ENCODE data around the gene ANKRD29.

Gene ANKRD29

GRCh38 chr18:23669804-23670405 lies 7.2 kb upstream of the ANKRD29 start:
- Histone ChIP-seq H3K79me2 (ENCODE audit: insufficient read depth, low read length) (no peaks in the 10 kb centered on the region), H3K4me1 (ENCODE audit: insufficient read depth, low read length, severe bottlenecking) (no peaks in the 10 kb centered on the region), H2AFZ (ENCODE audit: low read length) (no peak overlapping the region), H3K4me3 (ENCODE audit: low read depth, low read length, poor library complexity, severe bottlenecking) (no peak overlapping the region), H3K9me3 (ENCODE audit: low read length) (no peaks in the 10 kb centered on the region), H3F3A (ENCODE audit: insufficient read depth, low read length) (no peaks in the 10 kb centered on the region), H3K9ac (ENCODE audit: low read length) (no peak overlapping the region), H3K36me3 (ENCODE audit: insufficient read depth, low read length) (no peaks in the 10 kb centered on the region), H3K4me2 (ENCODE audit: low read length) (no peak overlapping the region), H3K27ac (ENCODE audit: low read depth, low read length, poor library complexity, severe bottlenecking) (no peak overlapping the region), H3K27me3 (ENCODE audit: insufficient read depth, low read length) (0 out of 2 replicates have a peak, but pooled peaks cover 3% of the 10 kb centered on the region), H3K9me2 (ENCODE audit: low read depth, low read length) (no peaks in the 10 kb centered on the region), H4K20me1 (ENCODE audit: insufficient read depth, low read length) (no peaks in the 10 kb centered on the region)
- TF ChIP-seq CTCF (IDR thresholded peaks at IDR 0.05; ENCODE audit: low read length), result no peak
- TF ChIP-seq EZH2 (IDR thresholded peaks at IDR 0.05; ENCODE audit: borderline replicate concordance, low read length), result no peak

GRCh38 chr18:23669202-23669766 lies 6.6 kb upstream of the ANKRD29 start:
- Histone ChIP-seq H2AFZ (ENCODE audit: low read length) (no peak overlapping the region), H3K4me3 (ENCODE audit: low read depth, low read length, poor library complexity, severe bottlenecking) (no peak overlapping the region), H3K9me3 (ENCODE audit: low read length) (no peaks in the 10 kb centered on the region), H3K79me2 (ENCODE audit: insufficient read depth, low read length) (no peaks in the 10 kb centered on the region), H4K20me1 (ENCODE audit: insufficient read depth, low read length) (no peaks in the 10 kb centered on the region), H3K4me1 (ENCODE audit: insufficient read depth, low read length, severe bottlenecking) (no peaks in the 10 kb centered on the region), H3K27me3 (ENCODE audit: insufficient read depth, low read length) (0 out of 2 replicates have a peak, but pooled peaks cover 3% of the 10 kb centered on the region), H3K4me2 (ENCODE audit: low read length) (no peak overlapping the region), H3K9ac (ENCODE audit: low read length) (no peak overlapping the region), H3K9me2 (ENCODE audit: low read depth, low read length) (no peaks in the 10 kb centered on the region), H3K27ac (ENCODE audit: low read depth, low read length, poor library complexity, severe bottlenecking) (no peak overlapping the region), H3F3A (ENCODE audit: insufficient read depth, low read length) (no peaks in the 10 kb centered on the region), H3K36me3 (ENCODE audit: insufficient read depth, low read length) (no peaks in the 10 kb centered on the region)
- TF ChIP-seq EZH2 (IDR thresholded peaks at IDR 0.05; ENCODE audit: borderline replicate concordance, low read length), result no peak
- TF ChIP-seq CTCF (IDR thresholded peaks at IDR 0.05; ENCODE audit: low read length), result no peak

- H3K27me3 ChIP-seq (ENCODE audit: insufficient read depth, low read length), result 0 out of 2 replicates have a peak, but pooled peaks cover 3% of the 10 kb centered on the region
- H4K20me1 ChIP-seq (ENCODE audit: insufficient read depth, low read length), result no peaks in the 10 kb centered on the region
- TF ChIP-seq EZH2 (IDR thresholded peaks at IDR 0.05; ENCODE audit: borderline replicate concordance, low read length), result no peak
- no peak for TF ChIP-seq CTCF (IDR thresholded peaks at IDR 0.05; ENCODE audit: low read length)
- H3F3A ChIP-seq (ENCODE audit: insufficient read depth, low read length), result no peaks in the 10 kb centered on the region
- H3K36me3 ChIP-seq (ENCODE audit: insufficient read depth, low read length), result no peaks in the 10 kb centered on the region
- H3K4me1 ChIP-seq (ENCODE audit: insufficient read depth, low read length, severe bottlenecking), result no peaks in the 10 kb centered on the region
- no peak overlapping the region for H3K9ac ChIP-seq (ENCODE audit: low read length)
- no peaks in the 10 kb centered on the region for H3K9me3 ChIP-seq (ENCODE audit: low read length)
- H3K79me2 ChIP-seq (ENCODE audit: insufficient read depth, low read length), result no peaks in the 10 kb centered on the region
- H3K4me2 ChIP-seq (ENCODE audit: low read length), result no peak overlapping the region
- H3K27ac ChIP-seq (ENCODE audit: low read depth, low read length, poor library complexity, severe bottlenecking), result no peak overlapping the region
- no peak overlapping the region for H3K4me3 ChIP-seq (ENCODE audit: low read depth, low read length, poor library complexity, severe bottlenecking)
- no peaks in the 10 kb centered on the region for H3K9me2 ChIP-seq (ENCODE audit: low read depth, low read length)
- no peak overlapping the region for H2AFZ ChIP-seq (ENCODE audit: low read length)
These were observed 6.0 kb upstream of the ANKRD29 start for GRCh38 chr18:23668731-23669130.

Measured in OCI-LY1 (cell line).